OCI-LY1 (cell line): Measurements from ENCODE around the gene CDH23.

ENCODE experiments used
- EZH2 ChIP-seq: fragments of 200-600 bp; sonication (generic), shearing (Covaris generic); IDR thresholded peaks from 2 replicates; pipeline ENCODE4 v1.8.0; 2017; ENCODE audit warnings: borderline replicate concordance, mixed run types, mild to moderate bottlenecking, antibody characterized with exemption, low read length, moderate library complexity, mixed read lengths
- TF ChIP-seq, protein P1 (sequence below): fragments of 200-600 bp; sonication (generic), shearing (Covaris generic); IDR thresholded peaks from 2 replicates; pipeline ENCODE4 v1.5.1; 2017; ENCODE audit warnings: mild to moderate bottlenecking, antibody characterized with exemption, low read length, moderate library complexity, mixed read lengths

DNA sequence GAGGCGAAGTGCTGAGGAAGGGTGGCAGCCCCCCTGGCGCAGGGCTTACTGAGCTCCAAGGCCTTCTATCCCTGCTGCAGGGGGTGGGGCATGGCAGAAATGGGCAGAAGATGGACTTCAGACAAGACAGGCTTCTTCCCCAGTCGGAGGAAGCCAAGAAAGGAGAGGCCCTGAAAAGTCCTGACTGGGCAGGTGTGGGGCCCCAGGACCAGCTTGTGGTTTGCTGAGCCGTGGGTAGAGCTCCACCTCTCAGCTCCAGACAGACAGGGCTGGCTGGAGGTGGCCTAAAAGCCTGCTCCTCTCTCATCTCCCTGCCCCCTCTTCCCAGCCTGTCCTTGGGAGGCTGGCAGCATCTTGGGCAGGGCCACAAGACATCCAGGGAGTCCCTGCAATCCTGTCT is 255.2 kb downstream of the CDH23 start:
- TF ChIP-seq, protein P1, sequence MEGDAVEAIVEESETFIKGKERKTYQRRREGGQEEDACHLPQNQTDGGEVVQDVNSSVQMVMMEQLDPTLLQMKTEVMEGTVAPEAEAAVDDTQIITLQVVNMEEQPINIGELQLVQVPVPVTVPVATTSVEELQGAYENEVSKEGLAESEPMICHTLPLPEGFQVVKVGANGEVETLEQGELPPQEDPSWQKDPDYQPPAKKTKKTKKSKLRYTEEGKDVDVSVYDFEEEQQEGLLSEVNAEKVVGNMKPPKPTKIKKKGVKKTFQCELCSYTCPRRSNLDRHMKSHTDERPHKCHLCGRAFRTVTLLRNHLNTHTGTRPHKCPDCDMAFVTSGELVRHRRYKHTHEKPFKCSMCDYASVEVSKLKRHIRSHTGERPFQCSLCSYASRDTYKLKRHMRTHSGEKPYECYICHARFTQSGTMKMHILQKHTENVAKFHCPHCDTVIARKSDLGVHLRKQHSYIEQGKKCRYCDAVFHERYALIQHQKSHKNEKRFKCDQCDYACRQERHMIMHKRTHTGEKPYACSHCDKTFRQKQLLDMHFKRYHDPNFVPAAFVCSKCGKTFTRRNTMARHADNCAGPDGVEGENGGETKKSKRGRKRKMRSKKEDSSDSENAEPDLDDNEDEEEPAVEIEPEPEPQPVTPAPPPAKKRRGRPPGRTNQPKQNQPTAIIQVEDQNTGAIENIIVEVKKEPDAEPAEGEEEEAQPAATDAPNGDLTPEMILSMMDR, result no peak
- no peak for TF ChIP-seq EZH2
